Stimulated activated CD8-positive, alpha-beta memory T cell treated with anti-CD3 and anti-CD28 coated beads, Interleukin-7, amount 100 ng/mL, for 48 hours (primary cell): ENCODE results near the gene ADGRA3.
"Not testable (repeated sequence)": the region's sequence is repeated elsewhere in the genome, so short reads cannot be mapped to it uniquely, and the experiment has no call there.

Source experiments
- DNase-seq, 2 donors: peaks; one replicate each; pipeline ENCODE4 v3.0.0-alpha.2; 2020; ENCODE audit warnings: low read depth in 1 of 2; ENCODE audit errors: extremely low read depth in 1 of 2

Gene ADGRA3

GRCh38 chr4:22384154-22384553 lies 131.7 kb downstream of the ADGRA3 start:
- no peak for DNase-seq

- DNase-seq, result not testable (repeated sequence)
Observed at GRCh38 chr4:22382216-22382615, 133.7 kb downstream of the ADGRA3 start.

- no peak for DNase-seq
Observed at GRCh38 chr4:22372986-22373385, 142.9 kb downstream of the ADGRA3 start.

- DNase-seq, result no peak
Observed at GRCh38 chr4:22369901-22370562, 145.8 kb downstream of the ADGRA3 start.

- DNase-seq, result no peak
Observed at GRCh38 chr4:22363787-22364186, 152.1 kb downstream of the ADGRA3 start.

- no peak for DNase-seq
Observed at GRCh38 chr4:22363036-22363435, 152.8 kb downstream of the ADGRA3 start.

GRCh38 chr4:22356987-22357596 lies 158.8 kb downstream of the ADGRA3 start:
- no peak for DNase-seq

GRCh38 chr4:22348410-22348809 lies 167.5 kb downstream of the ADGRA3 start:
- DNase-seq, result no peak

GRCh38 chr4:22345678-22346077 lies 170.2 kb downstream of the ADGRA3 start:
- DNase-seq, result no peak

- DNase-seq, result no peak
Observed at GRCh38 chr4:22345055-22345454, 170.8 kb downstream of the ADGRA3 start.

- DNase-seq, result no peak
Observed at GRCh38 chr4:22343606-22344005, 172.3 kb downstream of the ADGRA3 start.

GRCh38 chr4:22339491-22339890 lies 176.4 kb downstream of the ADGRA3 start:
- DNase-seq, result no peak

GRCh38 chr4:22338796-22339195 lies 177.1 kb downstream of the ADGRA3 start:
- no peak for DNase-seq
